ENCODE results near the gene HIC2. TPM values are rescaled to one million over a fixed set of nuclear protein-coding genes. Genes with fewer than 3 reads are reported as not detected.

HIC2 gene
- total and polyA plus RNA-seq, 9 donors = 4.2 to 9.6 (median 5.5) TPM

DNA sequence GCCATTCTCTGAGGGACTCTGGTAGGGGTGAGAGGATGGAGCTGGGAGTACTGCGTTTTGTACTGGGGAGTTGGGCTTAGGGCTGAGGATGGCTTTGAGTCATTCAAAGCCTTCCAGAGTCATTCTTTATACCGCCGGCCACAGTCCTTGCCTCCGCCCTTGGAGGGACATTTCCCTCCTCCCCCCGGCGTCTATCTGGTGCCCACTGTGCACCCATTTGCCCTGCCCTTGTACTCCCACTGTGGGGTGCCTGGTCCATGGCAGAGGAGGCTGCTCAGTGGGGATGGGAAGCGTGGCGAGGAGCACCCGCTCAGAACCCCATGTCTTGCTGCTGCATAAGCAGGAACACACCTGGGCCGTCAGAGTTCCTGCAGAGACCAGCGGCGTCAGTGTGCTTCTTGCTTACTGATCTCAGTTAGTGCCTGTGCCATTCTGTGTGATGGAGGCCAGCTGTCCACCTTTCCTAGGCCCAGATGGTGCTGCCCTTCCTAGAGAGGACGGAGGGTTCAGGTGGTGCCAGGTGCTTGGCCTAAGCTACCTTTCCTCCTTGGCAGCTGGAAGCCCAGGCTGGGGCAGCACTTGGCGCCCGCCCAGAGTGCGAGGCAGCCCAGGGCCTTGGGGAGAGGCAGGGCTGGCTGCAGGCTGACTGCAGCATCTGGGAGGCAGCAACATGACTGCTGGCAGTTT is 26.7 kb downstream of the HIC2 start:
- peaks cover 37% of the 10 kb centered on the region for H3K36me3 ChIP-seq (ENCODE audit: control insufficient read depth, insufficient read depth, low read length)
- H3K4me1 ChIP-seq (ENCODE audit: control insufficient read depth, insufficient read depth, low read length) = peaks cover 21% of the 10 kb centered on the region
- no peaks in the 10 kb centered on the region for H3K27me3 ChIP-seq (ENCODE audit: control insufficient read depth, insufficient read depth, low read length)
- H3K27ac ChIP-seq (ENCODE audit: low read length) = no peak overlapping the region
- DNase-seq = no peak
- H3K4me3 ChIP-seq (ENCODE audit: low read length) = no peak overlapping the region
- 78% methylated on average over 9 of the region's 16 CpGs for WGBS (ENCODE audit: insufficient coverage)
- no peaks in the 10 kb centered on the region for H3K9me3 ChIP-seq (replicated peaks; ENCODE audit: control insufficient read depth, low read depth, low read length)

DNA sequence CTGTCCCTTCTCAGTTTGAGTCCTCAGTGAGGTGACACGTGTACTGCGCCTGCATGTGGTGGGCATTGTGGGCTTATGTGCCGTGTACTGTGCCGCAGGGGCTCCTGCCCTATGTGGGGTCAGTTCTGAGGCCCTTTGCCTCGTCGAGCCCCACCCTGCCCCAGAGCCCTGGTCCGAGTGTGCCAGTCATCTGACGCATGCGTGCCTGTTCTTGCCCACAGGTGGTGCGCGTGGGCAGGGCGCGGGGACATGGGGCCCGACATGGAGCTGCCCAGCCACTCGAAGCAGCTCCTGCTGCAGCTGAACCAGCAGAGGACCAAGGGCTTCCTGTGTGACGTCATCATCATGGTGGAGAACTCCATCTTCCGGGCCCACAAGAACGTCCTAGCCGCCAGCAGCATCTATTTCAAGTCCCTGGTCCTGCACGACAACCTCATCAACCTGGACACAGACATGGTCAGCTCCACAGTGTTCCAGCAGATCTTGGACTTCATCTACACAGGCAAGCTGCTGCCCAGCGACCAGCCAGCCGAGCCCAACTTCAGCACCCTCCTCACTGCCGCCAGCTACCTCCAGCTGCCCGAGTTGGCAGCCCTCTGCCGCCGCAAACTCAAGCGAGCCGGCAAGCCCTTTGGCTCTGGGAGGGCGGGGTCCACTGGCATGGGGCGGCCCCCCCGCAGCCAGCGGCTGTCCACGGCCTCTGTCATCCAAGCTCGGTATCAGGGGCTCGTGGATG is 27.7 kb downstream of the HIC2 start:
- no peaks in the 10 kb centered on the region for H3K9me3 ChIP-seq (replicated peaks; ENCODE audit: control insufficient read depth, low read depth, low read length)
- no peaks in the 10 kb centered on the region for H3K27me3 ChIP-seq (ENCODE audit: control insufficient read depth, insufficient read depth, low read length)
- peaks cover 21% of the 10 kb centered on the region for H3K4me1 ChIP-seq (ENCODE audit: control insufficient read depth, insufficient read depth, low read length)
- 84% methylated on average over 35 of the region's 35 CpGs for WGBS (ENCODE audit: insufficient coverage)
- H3K36me3 ChIP-seq (ENCODE audit: control insufficient read depth, insufficient read depth, low read length) = peaks cover 44% of the 10 kb centered on the region
- DNase-seq = peak; percentile 57
- H3K27ac ChIP-seq (ENCODE audit: low read length) = no peak overlapping the region
- H3K4me3 ChIP-seq (ENCODE audit: low read length) = no peak overlapping the region

DNA sequence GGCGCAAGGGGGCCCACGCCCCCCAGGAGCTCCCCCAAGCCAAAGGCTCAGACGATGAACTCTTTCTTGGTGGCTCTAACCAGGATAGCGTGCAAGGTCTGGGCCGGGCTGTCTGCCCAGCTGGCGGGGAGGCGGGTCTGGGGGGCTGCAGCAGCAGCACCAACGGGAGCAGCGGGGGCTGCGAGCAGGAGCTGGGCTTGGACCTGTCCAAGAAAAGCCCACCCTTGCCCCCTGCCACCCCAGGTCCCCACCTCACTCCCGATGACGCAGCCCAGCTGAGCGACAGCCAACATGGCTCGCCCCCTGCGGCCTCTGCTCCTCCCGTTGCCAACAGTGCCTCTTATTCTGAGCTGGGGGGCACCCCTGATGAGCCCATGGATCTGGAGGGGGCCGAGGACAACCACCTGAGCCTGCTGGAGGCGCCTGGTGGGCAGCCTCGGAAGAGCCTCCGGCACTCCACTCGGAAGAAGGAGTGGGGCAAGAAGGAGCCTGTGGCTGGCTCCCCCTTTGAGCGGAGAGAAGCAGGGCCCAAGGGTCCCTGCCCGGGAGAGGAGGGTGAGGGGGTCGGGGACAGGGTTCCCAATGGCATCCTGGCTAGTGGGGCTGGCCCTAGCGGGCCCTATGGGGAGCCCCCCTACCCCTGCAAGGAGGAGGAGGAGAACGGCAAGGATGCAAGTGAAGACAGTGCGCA is 28.4 kb downstream of the HIC2 start:
- WGBS (ENCODE audit: insufficient coverage) = 88% methylated on average over 22 of the region's 27 CpGs
- H3K27ac ChIP-seq (ENCODE audit: low read length) = no peak overlapping the region
- peaks cover 44% of the 10 kb centered on the region for H3K36me3 ChIP-seq (ENCODE audit: control insufficient read depth, insufficient read depth, low read length)
- no peaks in the 10 kb centered on the region for H3K9me3 ChIP-seq (replicated peaks; ENCODE audit: control insufficient read depth, low read depth, low read length)
- H3K4me3 ChIP-seq (ENCODE audit: low read length) = no peak overlapping the region
- DNase-seq = no peak
- peaks cover 21% of the 10 kb centered on the region for H3K4me1 ChIP-seq (ENCODE audit: control insufficient read depth, insufficient read depth, low read length)
- H3K27me3 ChIP-seq (ENCODE audit: control insufficient read depth, insufficient read depth, low read length) = no peaks in the 10 kb centered on the region

DNA sequence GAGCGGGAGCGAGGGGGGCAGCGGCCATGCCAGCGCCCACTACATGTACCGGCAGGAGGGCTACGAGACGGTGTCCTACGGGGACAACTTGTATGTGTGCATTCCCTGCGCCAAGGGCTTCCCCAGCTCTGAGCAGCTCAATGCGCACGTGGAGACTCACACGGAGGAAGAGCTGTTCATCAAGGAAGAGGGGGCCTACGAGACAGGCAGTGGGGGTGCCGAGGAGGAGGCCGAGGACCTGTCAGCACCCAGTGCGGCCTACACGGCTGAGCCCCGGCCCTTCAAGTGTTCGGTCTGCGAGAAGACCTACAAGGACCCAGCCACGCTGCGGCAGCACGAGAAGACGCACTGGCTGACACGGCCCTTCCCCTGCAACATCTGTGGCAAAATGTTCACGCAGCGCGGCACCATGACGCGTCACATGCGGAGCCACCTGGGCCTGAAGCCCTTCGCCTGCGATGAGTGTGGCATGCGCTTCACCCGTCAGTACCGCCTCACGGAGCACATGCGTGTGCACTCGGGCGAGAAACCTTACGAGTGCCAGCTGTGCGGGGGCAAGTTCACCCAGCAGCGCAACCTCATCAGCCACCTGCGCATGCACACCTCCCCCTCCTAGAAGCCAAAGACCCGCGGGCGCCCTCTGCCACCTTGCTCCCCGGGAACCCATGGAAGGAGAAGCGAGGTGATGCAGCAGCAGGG is 29.1 kb downstream of the HIC2 start:
- WGBS (ENCODE audit: insufficient coverage) = 92% methylated on average over 46 of the region's 49 CpGs
- no peaks in the 10 kb centered on the region for H3K9me3 ChIP-seq (replicated peaks; ENCODE audit: control insufficient read depth, low read depth, low read length)
- peaks cover 19% of the 10 kb centered on the region for H3K4me1 ChIP-seq (ENCODE audit: control insufficient read depth, insufficient read depth, low read length)
- no peak for DNase-seq
- no peak overlapping the region for H3K27ac ChIP-seq (ENCODE audit: low read length)
- H3K4me3 ChIP-seq (ENCODE audit: low read length) = no peak overlapping the region
- peaks cover 44% of the 10 kb centered on the region for H3K36me3 ChIP-seq (ENCODE audit: control insufficient read depth, insufficient read depth, low read length)
- H3K27me3 ChIP-seq (ENCODE audit: control insufficient read depth, insufficient read depth, low read length) = no peaks in the 10 kb centered on the region

DNA sequence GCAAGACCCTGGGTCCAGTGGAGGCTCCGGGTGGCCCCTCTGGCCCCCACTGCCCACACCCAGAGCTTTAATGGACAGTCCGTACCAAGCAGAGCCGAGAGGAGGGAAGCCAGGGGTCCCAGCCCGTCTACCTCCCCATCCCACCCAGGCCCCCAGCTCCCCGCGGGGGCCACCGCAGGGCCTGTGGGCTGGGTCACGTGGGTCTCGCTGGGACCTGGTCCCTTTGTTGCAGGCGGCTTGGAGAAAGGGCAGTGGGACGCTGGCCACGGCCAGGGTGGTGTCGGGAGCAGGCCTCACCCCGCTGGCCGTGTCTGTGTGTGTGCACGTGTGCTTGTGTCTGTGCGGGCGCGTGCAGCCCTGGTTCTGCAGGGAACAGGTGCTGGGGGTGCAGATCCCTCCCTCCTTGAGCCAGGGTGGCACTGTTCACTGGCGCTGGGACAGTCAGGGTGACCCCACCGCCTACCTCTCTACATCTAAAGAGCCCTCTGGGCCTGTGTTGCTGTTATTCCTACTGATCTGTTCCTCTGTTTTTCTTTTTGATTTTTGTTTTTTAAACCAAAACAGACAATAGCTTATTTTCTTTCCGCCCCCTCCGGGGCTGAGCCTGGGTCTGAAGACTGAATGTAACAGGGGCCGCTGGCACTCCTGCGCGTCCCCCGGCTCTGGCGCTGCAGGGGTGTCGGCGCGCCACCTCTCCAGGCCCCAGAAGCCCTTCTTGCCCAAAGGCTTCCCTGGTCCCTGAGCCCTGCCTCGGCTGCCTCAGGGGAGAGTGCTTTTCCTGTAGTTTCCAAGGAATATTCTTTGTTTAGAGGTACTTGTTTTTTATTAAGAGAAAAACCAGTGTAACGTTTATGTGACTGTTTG is 29.9 kb downstream of the HIC2 start:
- WGBS (ENCODE audit: insufficient coverage) = 94% methylated on average over 20 of the region's 33 CpGs
- no peak overlapping the region for H3K4me3 ChIP-seq (ENCODE audit: low read length)
- peaks cover 18% of the 10 kb centered on the region for H3K4me1 ChIP-seq (ENCODE audit: control insufficient read depth, insufficient read depth, low read length)
- no peak overlapping the region for H3K27ac ChIP-seq (ENCODE audit: low read length)
- no peaks in the 10 kb centered on the region for H3K27me3 ChIP-seq (ENCODE audit: control insufficient read depth, insufficient read depth, low read length)
- no peaks in the 10 kb centered on the region for H3K9me3 ChIP-seq (replicated peaks; ENCODE audit: control insufficient read depth, low read depth, low read length)
- DNase-seq = no peak
- peaks cover 44% of the 10 kb centered on the region for H3K36me3 ChIP-seq (ENCODE audit: control insufficient read depth, insufficient read depth, low read length)

DNA sequence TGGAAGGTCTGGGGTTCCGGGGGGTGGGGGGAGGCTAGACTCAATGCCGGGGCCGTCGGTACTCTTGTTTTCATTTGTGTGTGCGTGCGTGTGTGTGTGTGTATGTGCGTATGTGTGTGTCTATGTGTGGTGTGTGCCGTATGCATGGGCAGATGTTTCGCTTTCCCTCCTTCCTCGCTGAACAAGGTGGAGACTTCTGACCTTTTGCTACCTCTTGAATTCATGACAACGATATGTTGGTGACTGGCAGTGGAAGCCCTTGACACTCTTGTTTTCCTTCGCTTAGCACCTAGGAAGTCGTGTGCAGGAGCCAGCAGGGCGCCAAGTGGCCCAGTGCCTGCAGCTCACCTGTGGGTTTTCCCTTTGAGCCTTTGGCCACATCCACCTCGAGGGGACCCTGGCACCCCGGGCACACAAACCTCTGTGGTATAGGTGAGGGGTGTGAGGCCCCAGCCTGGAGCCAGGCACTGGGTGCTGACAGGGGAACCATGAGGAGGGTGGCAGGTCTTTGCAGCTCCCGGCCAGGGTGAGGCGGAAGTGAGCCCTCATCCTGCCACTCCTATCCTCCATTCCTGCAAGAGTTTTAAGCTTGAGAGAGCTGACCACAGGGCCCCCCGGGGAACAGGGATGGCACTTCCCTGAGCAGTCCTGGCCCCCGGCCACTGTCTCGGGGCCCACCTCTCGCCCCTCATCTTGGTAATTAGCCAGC is 30.7 kb downstream of the HIC2 start:
- Histone ChIP-seq H3K4me1 (ENCODE audit: control insufficient read depth, insufficient read depth, low read length) (peaks cover 18% of the 10 kb centered on the region), H3K4me3 (ENCODE audit: low read length) (no peak overlapping the region), H3K27ac (ENCODE audit: low read length) (no peak overlapping the region), H3K27me3 (ENCODE audit: control insufficient read depth, insufficient read depth, low read length) (no peaks in the 10 kb centered on the region), H3K36me3 (ENCODE audit: control insufficient read depth, insufficient read depth, low read length) (peaks cover 44% of the 10 kb centered on the region), H3K9me3 (replicated peaks; ENCODE audit: control insufficient read depth, low read depth, low read length) (no peaks in the 10 kb centered on the region)
- DNase-seq = no peak
- WGBS (ENCODE audit: insufficient coverage) = 86% methylated on average over 14 of the region's 22 CpGs

DNA sequence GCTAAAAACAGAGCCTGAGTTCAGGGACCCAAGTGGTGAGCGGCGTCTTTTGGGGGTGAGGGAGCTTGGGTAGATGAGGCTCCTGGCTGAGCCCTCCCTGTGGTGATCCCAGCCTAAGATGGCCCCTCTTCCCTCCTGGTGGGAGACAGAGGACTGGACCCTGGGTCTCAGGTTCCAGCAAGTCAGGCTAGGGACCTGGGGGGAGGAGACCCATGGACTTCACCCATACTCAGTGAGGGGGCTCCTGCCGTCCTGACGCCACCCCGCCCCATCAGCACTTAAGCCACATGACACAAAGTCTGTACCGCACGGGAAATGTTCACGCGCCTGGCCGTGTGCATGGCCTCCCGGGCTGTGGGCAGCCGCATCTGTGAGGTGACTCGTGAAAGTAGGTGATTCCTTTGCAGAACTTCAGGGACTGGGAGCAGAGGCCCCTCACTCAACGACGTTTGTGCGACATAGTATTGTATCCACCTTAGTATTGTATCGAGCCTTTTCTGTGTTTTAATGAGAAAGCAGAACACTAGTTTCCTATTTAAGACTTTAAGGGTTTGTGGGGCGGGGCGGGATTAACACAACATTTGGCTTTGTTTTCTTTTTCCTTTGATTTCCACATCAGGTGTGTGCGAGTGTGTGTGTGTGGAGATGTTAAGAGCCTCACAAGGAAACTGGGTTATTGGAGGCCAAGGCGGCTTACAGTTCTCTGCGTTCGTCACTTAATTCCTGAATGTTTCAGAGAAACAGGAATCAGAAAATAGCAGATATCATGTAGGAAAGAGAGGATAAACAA is 31.7 kb downstream of the HIC2 start:
- H3K27ac ChIP-seq (ENCODE audit: low read length) = no peak overlapping the region
- H3K9me3 ChIP-seq (replicated peaks; ENCODE audit: control insufficient read depth, low read depth, low read length) = no peaks in the 10 kb centered on the region
- H3K27me3 ChIP-seq (ENCODE audit: control insufficient read depth, insufficient read depth, low read length) = no peaks in the 10 kb centered on the region
- 82% methylated on average over 9 of the region's 23 CpGs for WGBS (ENCODE audit: insufficient coverage)
- H3K36me3 ChIP-seq (ENCODE audit: control insufficient read depth, insufficient read depth, low read length) = peaks cover 36% of the 10 kb centered on the region
- no peak for DNase-seq
- no peak overlapping the region for H3K4me3 ChIP-seq (ENCODE audit: low read length)
- H3K4me1 ChIP-seq (ENCODE audit: control insufficient read depth, insufficient read depth, low read length) = peaks cover 18% of the 10 kb centered on the region

DNA sequence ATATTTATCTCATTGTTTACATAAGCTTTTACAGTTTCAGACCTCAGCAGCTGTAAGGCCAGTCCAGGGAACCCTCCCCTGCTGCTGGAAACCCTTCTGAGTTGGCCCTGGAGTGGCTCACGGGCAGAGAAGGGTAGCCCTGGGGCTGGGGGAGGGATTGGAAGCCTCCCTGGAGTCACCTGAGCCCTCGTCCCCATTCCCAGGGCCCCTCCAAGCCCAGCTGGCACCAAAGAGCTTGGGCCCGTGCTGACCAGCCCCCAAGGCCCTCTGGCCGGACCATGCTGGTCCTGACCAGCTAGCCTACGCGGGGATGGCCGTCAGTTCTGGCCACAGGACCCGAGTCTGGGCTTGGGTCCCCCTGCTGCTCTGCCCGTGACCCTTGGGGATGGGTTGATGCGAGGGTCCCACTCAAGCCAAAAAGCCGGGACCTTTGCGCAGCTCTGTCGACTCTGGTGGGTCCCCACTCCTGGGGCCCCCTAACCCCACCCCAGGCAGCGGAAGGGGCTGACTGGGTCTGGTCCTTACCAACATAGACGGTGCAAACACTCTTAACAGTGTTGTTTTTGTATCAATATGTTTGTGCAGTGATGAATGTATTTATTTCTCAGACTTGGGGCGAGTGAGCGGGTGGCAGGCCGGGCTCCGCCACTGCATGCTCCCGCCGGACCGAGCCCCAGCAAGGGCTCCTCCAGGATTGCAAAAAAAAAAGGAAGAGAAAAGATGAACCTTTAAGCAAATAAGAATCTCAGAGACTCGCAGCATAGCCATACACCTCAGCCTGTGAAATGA is 32.6 kb downstream of the HIC2 start:
- Histone ChIP-seq H3K27me3 (ENCODE audit: control insufficient read depth, insufficient read depth, low read length) (no peaks in the 10 kb centered on the region), H3K36me3 (ENCODE audit: control insufficient read depth, insufficient read depth, low read length) (peaks cover 36% of the 10 kb centered on the region), H3K27ac (ENCODE audit: low read length) (no peak overlapping the region), H3K4me3 (ENCODE audit: low read length) (no peak overlapping the region), H3K4me1 (ENCODE audit: control insufficient read depth, insufficient read depth, low read length) (peaks cover 9% of the 10 kb centered on the region), H3K9me3 (replicated peaks; ENCODE audit: control insufficient read depth, low read depth, low read length) (no peaks in the 10 kb centered on the region)
- WGBS (ENCODE audit: insufficient coverage) = 79% methylated on average over 11 of the region's 23 CpGs
- no peak for DNase-seq
